HAP-1 (cell line): Measurements from ENCODE around the gene FGF18.

ENCODE experiments used
- DNase-seq, 2 experiments: peaks; one replicate each; pipeline ENCODE4 v3.0.0-alpha.2; 2016 to 2020; ENCODE audit warnings: low spot score in 2 of 2
- H3K27me3 ChIP-seq: fragments of 250-450 bp; sonication (Bioruptor Pico); 2 replicates; pipeline ENCODE4 v1.5.1; 2020; ENCODE audit warnings: low read depth, mild to moderate bottlenecking, moderate library complexity
- H3K36me3 ChIP-seq: fragments of 250-450 bp; sonication (Bioruptor Pico); replicated peaks from 2 replicates; pipeline ENCODE4 v1.5.1; 2020; ENCODE audit warnings: mild to moderate bottlenecking
- H3K4me1 ChIP-seq: fragments of 250-450 bp; sonication (Bioruptor Pico); 2 replicates; pipeline ENCODE4 v1.5.1; 2020; ENCODE audit warnings: mild to moderate bottlenecking
- H3K4me3 ChIP-seq: fragments of 250-450 bp; sonication (Bioruptor Pico); 2 replicates; pipeline ENCODE4 v1.5.1; 2020; ENCODE audit warnings: mild to moderate bottlenecking, moderate library complexity
- H3K9me3 ChIP-seq: fragments of 250-450 bp; sonication (Bioruptor Pico); 2 replicates; pipeline ENCODE4 v1.5.1; 2020; ENCODE audit warnings: mild to moderate bottlenecking, moderate library complexity
- in situ Hi-C: fragments of 300-500 bp; cut with MboI; formaldehyde crosslinking; loops from 3 replicates; pipeline ENCODE4 v1.14.3; 2020; ENCODE audit warnings: low sequenced_read_pairs, inconsistent platforms, mixed read lengths

Gene FGF18

DNA sequence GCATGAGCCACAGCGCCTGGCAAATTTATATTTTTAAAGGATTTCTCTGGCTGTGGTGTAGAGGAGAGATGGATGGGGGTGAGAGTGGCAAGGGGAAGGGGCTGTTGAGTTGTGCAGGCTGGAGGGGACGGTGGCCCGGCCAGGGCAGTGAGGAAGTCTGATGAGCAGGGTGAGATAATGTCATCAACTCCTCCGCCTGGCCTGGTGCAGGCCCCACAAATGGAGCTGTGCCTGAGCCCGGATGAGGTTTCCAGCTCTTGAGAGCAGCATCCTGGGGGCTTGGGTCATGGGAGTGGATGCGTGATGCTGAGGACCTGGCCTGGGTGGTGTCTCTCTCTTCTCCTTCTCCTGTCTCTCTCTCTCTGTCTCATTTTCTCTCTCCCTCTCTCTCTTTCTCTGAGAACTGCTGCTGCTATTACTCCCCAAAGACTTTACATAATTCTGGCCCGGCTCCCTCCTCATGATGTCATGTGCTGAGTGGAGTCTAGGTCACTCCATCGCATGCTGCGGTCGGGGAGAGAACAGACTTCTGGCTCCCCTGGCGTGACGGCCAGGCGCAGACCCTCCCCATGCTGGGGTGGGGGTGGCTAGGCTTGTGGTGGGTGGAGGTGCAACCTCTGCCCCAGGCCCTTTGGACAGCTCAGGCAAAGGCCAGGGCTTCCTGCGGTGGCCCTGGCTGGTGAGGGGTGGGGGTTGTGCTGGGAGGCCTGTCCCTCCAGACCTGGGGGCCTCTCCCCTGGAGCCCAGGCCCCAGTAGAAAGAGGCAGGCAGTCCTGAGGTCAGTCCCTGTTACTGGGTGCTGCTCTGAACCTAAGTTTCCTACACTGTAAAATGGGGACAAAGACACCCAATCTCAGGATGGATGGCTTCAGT, 26.4 kb downstream of the FGF18 start:
- no peaks in the 10 kb centered on the region for H3K27me3 ChIP-seq
- no peaks in the 10 kb centered on the region for H3K36me3 ChIP-seq
- H3K4me3 ChIP-seq, result no peak overlapping the region
- in situ Hi-C loops, result no loop called here
- no peaks in the 10 kb centered on the region for H3K9me3 ChIP-seq
- H3K4me1 ChIP-seq, result no peaks in the 10 kb centered on the region
- no peak for DNase-seq

DNA sequence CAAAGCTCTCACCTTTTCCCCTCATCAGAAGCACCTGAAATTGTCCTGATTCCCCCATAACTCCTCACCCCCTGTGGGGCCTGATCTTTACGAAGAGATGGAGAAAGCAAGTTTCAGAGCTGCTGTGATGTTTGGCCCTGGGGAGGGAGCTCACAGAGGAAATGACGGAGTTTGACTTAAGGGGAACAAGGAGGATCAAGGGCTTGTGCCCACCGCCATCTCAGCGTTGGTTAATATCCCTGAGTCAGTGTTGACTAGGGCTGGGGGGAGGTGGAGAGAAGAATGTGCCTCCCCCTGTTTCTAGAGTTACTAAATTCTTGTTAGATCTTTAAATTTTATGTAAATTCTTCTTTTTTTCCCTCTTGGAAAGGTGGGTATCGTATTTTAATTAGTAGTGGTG, 27.8 kb downstream of the FGF18 start:
- Histone ChIP-seq H3K4me3 (no peak overlapping the region), H3K36me3 (no peaks in the 10 kb centered on the region), H3K4me1 (no peaks in the 10 kb centered on the region), H3K9me3 (no peaks in the 10 kb centered on the region), H3K27me3 (no peaks in the 10 kb centered on the region)
- DNase-seq, result no peak
- in situ Hi-C loops, result no loop called here

- no peak overlapping the region for H3K4me3 ChIP-seq
- in situ Hi-C loops, result no loop called here
These were observed 30.0 kb downstream of the FGF18 start for GRCh38 chr5:171449426-171449825.

GRCh38 chr5:171450423-171451331, 31.2 kb downstream of the FGF18 start:
- DNase-seq, result no peak
- Histone ChIP-seq H3K4me3 (no peak overlapping the region), H3K4me1 (no peaks in the 10 kb centered on the region), H3K36me3 (no peaks in the 10 kb centered on the region), H3K27me3 (no peaks in the 10 kb centered on the region), H3K9me3 (no peaks in the 10 kb centered on the region)
- in situ Hi-C loops, result no loop called here

More at GRCh38 chr5:171449426-171449825, 30.0 kb downstream of the FGF18 start:
- Histone ChIP-seq H3K27me3 (no peaks in the 10 kb centered on the region), H3K4me1 (no peaks in the 10 kb centered on the region), H3K36me3 (no peaks in the 10 kb centered on the region), H3K9me3 (no peaks in the 10 kb centered on the region)
- no peak for DNase-seq

GRCh38 chr5:171451421-171451820, 32.0 kb downstream of the FGF18 start:
- DNase-seq, result no peak
- in situ Hi-C loops, result no loop called here
- Histone ChIP-seq H3K4me3 (no peak overlapping the region), H3K9me3 (no peaks in the 10 kb centered on the region), H3K36me3 (no peaks in the 10 kb centered on the region), H3K27me3 (no peaks in the 10 kb centered on the region), H3K4me1 (no peaks in the 10 kb centered on the region)

DNA sequence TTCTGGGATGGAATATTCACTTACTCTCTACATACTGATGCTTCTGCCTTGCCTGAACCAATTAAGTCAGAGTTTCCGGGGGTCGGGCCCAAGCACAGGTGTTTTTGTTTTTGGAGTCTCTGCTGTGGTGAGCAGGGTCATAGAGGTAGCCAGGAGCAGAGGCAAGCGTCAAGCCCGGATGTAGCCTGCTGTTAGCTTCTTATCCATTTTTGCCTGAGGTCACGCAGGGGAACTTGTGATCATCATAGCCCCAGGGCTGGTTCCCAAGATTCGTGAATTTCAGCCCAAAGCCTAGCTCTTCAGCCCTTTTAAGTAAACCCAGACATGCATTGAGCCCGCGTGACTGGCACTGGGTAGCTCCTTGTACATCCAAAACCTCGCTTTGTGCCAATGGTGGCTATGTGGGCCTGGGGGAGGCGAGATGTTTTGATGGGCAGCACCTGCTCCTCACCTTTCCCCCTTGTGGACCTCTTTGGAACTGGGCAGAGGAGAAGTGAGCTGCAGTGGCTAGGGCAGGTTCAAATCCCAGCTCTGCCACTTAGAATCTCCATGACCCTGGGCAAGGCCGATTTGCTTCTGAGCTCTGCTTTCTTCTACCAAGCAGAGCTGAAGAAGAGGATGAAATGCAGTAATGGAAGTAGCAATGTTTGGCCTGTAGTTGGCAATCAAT, 33.7 kb downstream of the FGF18 start:
- no peaks in the 10 kb centered on the region for H3K9me3 ChIP-seq
- no peaks in the 10 kb centered on the region for H3K4me1 ChIP-seq
- H3K27me3 ChIP-seq, result no peaks in the 10 kb centered on the region
- H3K4me3 ChIP-seq, result no peak overlapping the region
- H3K36me3 ChIP-seq, result no peaks in the 10 kb centered on the region
- in situ Hi-C loops, result no loop called here
- DNase-seq, result no peak

GRCh38 chr5:171453988-171454387, 34.5 kb downstream of the FGF18 start:
- DNase-seq, result no peak
- H3K4me1 ChIP-seq, result no peaks in the 10 kb centered on the region
- in situ Hi-C loops, result no loop called here
- H3K27me3 ChIP-seq, result peaks cover 1% of the 10 kb centered on the region; the same call in 1 of the 2 replicates
- no peak overlapping the region for H3K4me3 ChIP-seq
- no peaks in the 10 kb centered on the region for H3K36me3 ChIP-seq
- no peaks in the 10 kb centered on the region for H3K9me3 ChIP-seq

DNA sequence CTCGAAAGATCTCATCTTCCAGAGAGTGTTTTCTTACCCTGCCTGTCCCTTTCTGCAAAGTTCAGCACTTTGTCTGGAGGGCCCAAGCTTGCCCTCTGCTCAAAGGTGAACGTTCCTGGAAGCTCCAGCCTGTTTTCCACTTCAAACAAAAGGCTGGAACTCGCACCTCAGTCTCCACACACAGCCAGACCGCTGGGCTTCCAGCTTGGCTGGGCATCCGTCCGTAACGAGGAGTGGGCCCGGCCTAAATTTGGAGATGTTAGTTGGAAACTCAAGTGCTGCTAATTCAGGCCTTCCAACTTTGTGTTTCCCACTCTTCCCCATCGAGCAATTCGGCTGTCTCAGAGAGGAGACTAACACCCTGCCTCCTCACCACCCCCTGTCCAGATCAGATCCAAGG, 35.1 kb downstream of the FGF18 start:
- no peak for DNase-seq
- Histone ChIP-seq H3K27me3 (peaks cover 4% of the 10 kb centered on the region; the same call in 1 of the 2 replicates), H3K9me3 (no peaks in the 10 kb centered on the region), H3K4me3 (no peak overlapping the region), H3K36me3 (no peaks in the 10 kb centered on the region), H3K4me1 (no peaks in the 10 kb centered on the region)
- in situ Hi-C loops, result no loop called here

DNA sequence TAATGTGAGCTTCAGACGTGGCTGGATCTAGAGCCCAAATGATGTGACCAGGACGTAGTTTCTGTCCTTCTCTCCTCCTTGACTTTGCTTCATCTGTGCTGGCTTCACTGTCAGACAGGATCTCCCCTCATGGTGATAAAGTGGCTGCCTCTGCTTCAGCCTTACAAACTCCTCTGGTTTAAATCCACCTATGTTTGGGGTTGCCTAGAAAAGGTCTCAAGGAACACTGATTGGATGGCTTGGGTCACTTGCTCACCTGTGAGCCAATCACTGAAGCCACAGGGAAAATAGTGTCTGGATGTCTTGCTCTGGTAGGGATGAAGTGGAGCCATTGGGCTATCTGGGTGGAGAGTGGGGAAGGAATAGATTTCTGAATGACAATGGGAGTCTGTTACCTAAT, 36.1 kb downstream of the FGF18 start:
- Histone ChIP-seq H3K36me3 (no peaks in the 10 kb centered on the region), H3K9me3 (no peaks in the 10 kb centered on the region), H3K4me3 (no peak overlapping the region), H3K4me1 (no peaks in the 10 kb centered on the region), H3K27me3 (peaks cover 4% of the 10 kb centered on the region; the same call in 1 of the 2 replicates)
- no peak for DNase-seq
- in situ Hi-C loops, result no loop called here

- no peak for DNase-seq
- in situ Hi-C loops, result no loop called here
- no peaks in the 10 kb centered on the region for H3K9me3 ChIP-seq
These were observed 37.9 kb downstream of the FGF18 start for GRCh38 chr5:171457208-171457981.

DNA sequence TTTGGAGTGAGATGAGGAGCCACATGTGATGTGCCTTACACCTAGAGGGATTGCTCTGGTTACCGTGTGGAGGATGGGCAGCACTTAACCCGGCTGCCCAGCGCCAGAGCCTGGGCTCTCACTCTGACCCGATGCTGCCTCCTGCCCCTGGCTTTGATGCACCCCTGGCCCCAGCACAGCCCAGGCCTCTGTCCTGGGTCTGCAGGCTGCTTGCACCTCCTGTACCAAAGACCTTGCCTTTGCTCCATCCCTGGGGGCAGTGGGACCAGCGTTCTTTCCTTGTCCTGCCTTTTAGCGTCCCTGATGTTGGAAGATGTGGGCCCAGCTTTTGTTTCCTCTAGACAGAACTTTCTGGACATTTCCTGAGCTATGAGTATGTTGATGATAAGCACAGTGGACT, 40.4 kb downstream of the FGF18 start:
- no peak for DNase-seq
- in situ Hi-C loops, result no loop called here
- H3K4me1 ChIP-seq, result no peaks in the 10 kb centered on the region
- H3K4me3 ChIP-seq, result no peak overlapping the region
- no peaks in the 10 kb centered on the region for H3K36me3 ChIP-seq
- peaks cover 20% of the 10 kb centered on the region; the same call in 1 of the 2 replicates for H3K27me3 ChIP-seq
- H3K9me3 ChIP-seq, result no peaks in the 10 kb centered on the region

More at GRCh38 chr5:171457208-171457981, 37.9 kb downstream of the FGF18 start:
- Histone ChIP-seq H3K4me1 (no peaks in the 10 kb centered on the region), H3K4me3 (no peak overlapping the region), H3K36me3 (no peaks in the 10 kb centered on the region), H3K27me3 (peaks cover 4% of the 10 kb centered on the region; the same call in 1 of the 2 replicates)

GRCh38 chr5:171462136-171462927, 42.9 kb downstream of the FGF18 start:
- in situ Hi-C loops, result no loop called here
- H3K4me3 ChIP-seq, result no peak overlapping the region
- H3K9me3 ChIP-seq, result no peaks in the 10 kb centered on the region
- DNase-seq, result no peak
- no peaks in the 10 kb centered on the region for H3K36me3 ChIP-seq
- peaks cover 20% of the 10 kb centered on the region; the same call in 1 of the 2 replicates for H3K27me3 ChIP-seq
- no peaks in the 10 kb centered on the region for H3K4me1 ChIP-seq
